T-helper 2 cell treated with Interferon-gamma antibody and Interleukin-4, amounts not matched to agents 5 μg/mL and 100 μg/mL, for 36 hours (primary cell): Measurements from ENCODE around the gene ADAMTS14.
"Not testable (repeated sequence)": the region's sequence is repeated elsewhere in the genome, so short reads cannot be mapped to it uniquely, and the experiment has no call there.

Experiments used
- DNase-seq: peaks from one replicate; pipeline ENCODE4 v3.0.0; 2021; ENCODE audit warnings: low spot score
- H3K27ac Mint-ChIP-seq: one replicate; pipeline ENCODE4 v1.8.0; 2021; ENCODE audit warnings: mild to moderate bottlenecking, mixed read lengths
- H3K27me3 Mint-ChIP-seq: one replicate; pipeline ENCODE4 v1.8.0; 2021; ENCODE audit warnings: low read depth, mixed read lengths
- H3K36me3 Mint-ChIP-seq: one replicate; pipeline ENCODE4 v1.8.0; 2021; ENCODE audit warnings: low read depth, mixed read lengths
- H3K4me1 Mint-ChIP-seq: one replicate; pipeline ENCODE4 v1.8.0; 2021; ENCODE audit warnings: low read depth, mixed read lengths
- H3K4me3 Mint-ChIP-seq: one replicate; pipeline ENCODE4 v1.8.0; 2022; ENCODE audit warnings: mild to moderate bottlenecking, moderate library complexity, mixed read lengths
- H3K9me3 Mint-ChIP-seq: one replicate; pipeline ENCODE4 v1.8.0; 2021; ENCODE audit warnings: mixed read lengths

Gene ADAMTS14

GRCh38 chr10:70758757-70759514 lies 86.6 kb downstream of the ADAMTS14 start:
- no peak overlapping the region for H3K27ac Mint-ChIP-seq
- no peak overlapping the region for H3K4me3 Mint-ChIP-seq
- peak; percentile 44 for DNase-seq
- no peaks in the 10 kb centered on the region for H3K27me3 Mint-ChIP-seq
- no peaks in the 10 kb centered on the region for H3K36me3 Mint-ChIP-seq
- H3K4me1 Mint-ChIP-seq: peaks cover 4% of the 10 kb centered on the region
- H3K9me3 Mint-ChIP-seq: no peaks in the 10 kb centered on the region

- Mint-ChIP-seq H3K27ac (no peak overlapping the region), H3K9me3 (no peaks in the 10 kb centered on the region), H3K27me3 (no peaks in the 10 kb centered on the region), H3K4me1 (peaks cover 4% of the 10 kb centered on the region), H3K36me3 (no peaks in the 10 kb centered on the region), H3K4me3 (no peak overlapping the region)
- DNase-seq: no peak
Observed at GRCh38 chr10:70759781-70760180, 87.5 kb downstream of the ADAMTS14 start.

GRCh38 chr10:70760271-70760787 lies 88.0 kb downstream of the ADAMTS14 start:
- no peak overlapping the region for H3K27ac Mint-ChIP-seq
- peaks cover 4% of the 10 kb centered on the region for H3K4me1 Mint-ChIP-seq
- no peaks in the 10 kb centered on the region for H3K27me3 Mint-ChIP-seq
- peaks cover 4% of the 10 kb centered on the region for H3K9me3 Mint-ChIP-seq
- no peaks in the 10 kb centered on the region for H3K36me3 Mint-ChIP-seq
- H3K4me3 Mint-ChIP-seq: no peak overlapping the region
- DNase-seq: no peak

- H3K9me3 Mint-ChIP-seq: peaks cover 5% of the 10 kb centered on the region
- no peak overlapping the region for H3K27ac Mint-ChIP-seq
- no peaks in the 10 kb centered on the region for H3K36me3 Mint-ChIP-seq
- H3K4me1 Mint-ChIP-seq: peaks cover 4% of the 10 kb centered on the region
- DNase-seq: no peak
- H3K27me3 Mint-ChIP-seq: no peaks in the 10 kb centered on the region
- no peak overlapping the region for H3K4me3 Mint-ChIP-seq
Observed at GRCh38 chr10:70761031-70761601, 88.8 kb downstream of the ADAMTS14 start.

GRCh38 chr10:70761727-70762350 lies 89.5 kb downstream of the ADAMTS14 start:
- H3K27me3 Mint-ChIP-seq: peaks cover 2% of the 10 kb centered on the region
- DNase-seq: no peak
- H3K27ac Mint-ChIP-seq: peak overlapping the region; percentile 15
- no peak overlapping the region for H3K4me3 Mint-ChIP-seq
- peaks cover 7% of the 10 kb centered on the region for H3K9me3 Mint-ChIP-seq
- H3K4me1 Mint-ChIP-seq: peaks cover 4% of the 10 kb centered on the region
- no peaks in the 10 kb centered on the region for H3K36me3 Mint-ChIP-seq

GRCh38 chr10:70762441-70763175 lies 90.3 kb downstream of the ADAMTS14 start:
- DNase-seq: no peak
- H3K27ac Mint-ChIP-seq: no peak overlapping the region
- peaks cover 4% of the 10 kb centered on the region for H3K4me1 Mint-ChIP-seq
- peaks cover 9% of the 10 kb centered on the region for H3K9me3 Mint-ChIP-seq
- H3K36me3 Mint-ChIP-seq: no peaks in the 10 kb centered on the region
- H3K27me3 Mint-ChIP-seq: peaks cover 2% of the 10 kb centered on the region
- H3K4me3 Mint-ChIP-seq: no peak overlapping the region

- Mint-ChIP-seq H3K27me3 (peaks cover 4% of the 10 kb centered on the region), H3K4me1 (peaks cover 4% of the 10 kb centered on the region), H3K27ac (no peak overlapping the region), H3K9me3 (peaks cover 9% of the 10 kb centered on the region), H3K36me3 (no peaks in the 10 kb centered on the region), H3K4me3 (no peak overlapping the region)
- DNase-seq: no peak
Observed at GRCh38 chr10:70763567-70763966, 91.3 kb downstream of the ADAMTS14 start.

- H3K9me3 Mint-ChIP-seq: peaks cover 9% of the 10 kb centered on the region
- DNase-seq: no peak
Observed at GRCh38 chr10:70765794-70766594, 93.7 kb downstream of the ADAMTS14 start.

GRCh38 chr10:70768026-70768685 lies 95.8 kb downstream of the ADAMTS14 start:
- H3K4me3 Mint-ChIP-seq, DNase-seq, H3K27me3 Mint-ChIP-seq, H3K9me3 Mint-ChIP-seq, H3K36me3 Mint-ChIP-seq, H3K4me1 Mint-ChIP-seq, H3K27ac Mint-ChIP-seq: not testable (repeated sequence)

More at GRCh38 chr10:70765794-70766594, 93.7 kb downstream of the ADAMTS14 start:
- Mint-ChIP-seq H3K27ac (no peak overlapping the region), H3K36me3 (no peaks in the 10 kb centered on the region), H3K4me3 (no peak overlapping the region), H3K4me1 (no peaks in the 10 kb centered on the region), H3K27me3 (peaks cover 8% of the 10 kb centered on the region)

- no peak overlapping the region for H3K4me3 Mint-ChIP-seq
- H3K27me3 Mint-ChIP-seq: peaks cover 8% of the 10 kb centered on the region
- DNase-seq: no peak
- H3K4me1 Mint-ChIP-seq: no peaks in the 10 kb centered on the region
- no peak overlapping the region for H3K27ac Mint-ChIP-seq
- H3K9me3 Mint-ChIP-seq: peaks cover 9% of the 10 kb centered on the region
- H3K36me3 Mint-ChIP-seq: no peaks in the 10 kb centered on the region
Observed at GRCh38 chr10:70769121-70769520, 96.8 kb downstream of the ADAMTS14 start.

- Mint-ChIP-seq H3K9me3 (peaks cover 8% of the 10 kb centered on the region), H3K4me3 (no peak overlapping the region), H3K27me3 (peaks cover 8% of the 10 kb centered on the region), H3K27ac (no peak overlapping the region), H3K36me3 (no peaks in the 10 kb centered on the region), H3K4me1 (no peaks in the 10 kb centered on the region)
- no peak for DNase-seq
Observed at GRCh38 chr10:70770001-70770400, 97.7 kb downstream of the ADAMTS14 start.

GRCh38 chr10:70770516-70770915 lies 98.2 kb downstream of the ADAMTS14 start:
- H3K27me3 Mint-ChIP-seq, H3K36me3 Mint-ChIP-seq, H3K9me3 Mint-ChIP-seq, H3K27ac Mint-ChIP-seq, H3K4me3 Mint-ChIP-seq, H3K4me1 Mint-ChIP-seq, DNase-seq: not testable (repeated sequence)
